Measurements from ENCODE around the gene TDRD12.

DNA sequence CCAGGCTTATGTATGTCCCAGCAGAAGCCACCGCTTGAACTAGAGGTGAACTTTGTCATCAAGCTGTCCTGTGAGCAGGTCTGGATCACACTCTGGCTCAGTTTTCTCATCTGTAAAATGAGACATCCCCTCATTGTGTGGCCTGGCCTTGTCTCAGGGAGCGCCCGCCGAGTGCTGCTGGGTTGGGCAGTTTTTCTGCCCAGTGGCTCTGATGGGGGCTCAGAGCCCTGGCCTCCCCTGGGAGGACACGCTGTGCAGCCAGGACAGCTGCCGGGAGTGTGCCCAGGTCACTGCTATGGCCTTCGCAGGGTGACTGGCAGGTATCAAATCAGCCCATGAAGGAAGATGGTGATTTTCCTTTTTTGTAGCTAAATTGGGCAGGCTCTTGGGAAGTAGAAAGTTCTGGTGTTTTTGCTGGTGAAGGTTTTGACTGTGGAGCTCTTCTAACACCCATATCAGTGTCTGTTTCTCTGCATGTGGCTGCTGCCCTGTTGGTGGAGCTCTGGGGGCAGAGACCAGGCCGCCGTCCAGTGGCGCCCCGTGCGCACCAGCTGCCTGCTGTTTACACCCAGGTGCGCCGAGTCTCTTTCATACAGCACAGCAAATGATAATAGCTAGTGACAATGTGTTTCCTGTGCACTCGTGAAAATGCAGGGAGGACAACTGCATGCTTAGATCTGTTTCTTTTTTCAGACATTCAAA is 109.2 kb downstream of the TDRD12 start:
- TF ChIP-seq CTCF (IDR thresholded peaks at IDR 0.05; ENCODE audit: insufficient read depth, low read length, poor library complexity, severe bottlenecking) (no peak), EZH2phosphoT487 (conservative IDR thresholded peaks at IDR 0.05; ENCODE audit: low read length) (no peak)

Data from SU-DHL-6 (cell line).